ENCODE results near the gene PIGU. TPM values are rescaled to one million over a fixed set of nuclear protein-coding genes. Genes with fewer than 3 reads are reported as not detected.

Gene PIGU
- total RNA-seq, 1 experiment from 2014 or later, result 25.1 TPM

DNA sequence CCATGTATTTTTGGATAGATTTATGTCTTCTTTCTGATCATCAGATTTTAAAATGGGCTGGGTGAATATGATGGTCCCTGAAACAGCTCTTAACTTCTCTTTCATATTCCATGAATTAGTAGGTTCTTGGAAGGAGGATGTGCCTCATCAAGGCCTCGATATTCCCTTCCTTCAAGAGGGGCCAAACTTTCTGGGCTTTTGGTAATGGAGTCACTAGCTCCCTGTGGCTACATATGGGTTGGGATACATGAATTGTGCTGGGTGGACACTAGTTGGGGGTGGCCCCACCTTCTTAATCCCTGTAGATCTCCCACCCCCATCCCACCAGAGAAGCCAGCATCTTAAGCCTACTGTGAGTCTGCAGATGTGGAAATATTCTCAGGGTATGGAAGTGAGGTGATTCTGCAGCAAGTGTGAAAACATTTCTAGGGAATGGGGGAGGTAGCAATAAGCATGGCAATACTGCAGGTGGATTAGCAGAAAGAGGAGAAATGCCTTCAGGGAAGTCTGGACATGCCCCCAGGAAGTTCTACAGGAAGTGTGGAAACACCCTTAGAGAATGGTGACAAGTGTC, 29.5 kb upstream of the PIGU start:
- H3K27ac ChIP-seq (ENCODE audit: low read depth, low read length), result no peak overlapping the region
- POLR2A ChIA-PET, result interaction anchor here (0.6 to 1.2 kb wide), 2 partner anchors 155 to 201 kb away, joined by 3 read pairs; no protein-coding TSS in a partner anchor

More for the DNA sequence above, 29.5 kb upstream of the PIGU start:
- RAD21 ChIA-PET (ENCODE audit: low non-redundant PET in 1 of 2, low total read pairs in 2 of 2, uncharacterized antibody in 2 of 2, unreplicated experiment in 2 of 2), result interaction anchor here in 1 of 2 experiments (1.3 kb wide), 1 partner anchor 394 kb away, joined by 3 read pairs; no protein-coding TSS in a partner anchor
- no peaks in the 10 kb centered on the region for H3K9me3 ChIP-seq (ENCODE audit: control insufficient read depth in 1 of 2, insufficient read depth in 1 of 2, low read depth in 1 of 2, low read length in 2 of 2)
- no peaks in the 10 kb centered on the region for H4K20me1 ChIP-seq (ENCODE audit: insufficient read depth)
- H2AFZ ChIP-seq (ENCODE audit: low read depth, low read length, poor library complexity, severe bottlenecking), result no peak overlapping the region
- H3K9me2 ChIP-seq (ENCODE audit: insufficient read depth), result no peaks in the 10 kb centered on the region
- BruUV-seq (replicated peaks), result no TSS peak
- H3K4me3 ChIP-seq (replicated peaks in 1 of 2; ENCODE audit: low read depth in 1 of 2, low read length in 2 of 2), result no peak overlapping the region
- no peak overlapping the region for H3K9ac ChIP-seq (ENCODE audit: low read length)
- no peaks in the 10 kb centered on the region for H3K27me3 ChIP-seq (ENCODE audit: insufficient read depth, low read length)
- CTCF ChIA-PET, result interaction anchor here (1.5 to 1.8 kb wide), 4 partner anchors 143 to 516 kb away, joined by 4 to 5 read pairs (median 5); no protein-coding TSS in a partner anchor
- TF ChIP-seq SRF (IDR thresholded peaks at IDR 0.05; ENCODE audit: low read depth), result no peak
- no peak for TF ChIP-seq FOSL1 (IDR thresholded peaks at IDR 0.05; ENCODE audit: low read depth)
- TF ChIP-seq EGR1 (IDR thresholded peaks at IDR 0.05; ENCODE audit: low read depth), result no peak
- TF ChIP-seq CEBPB (IDR thresholded peaks at IDR 0.05; ENCODE audit: low read depth), result no peak
- no peak for TF ChIP-seq SIN3A (IDR thresholded peaks at IDR 0.05; ENCODE audit: low read depth)
- no peak for TF ChIP-seq ELF1 (IDR thresholded peaks at IDR 0.05; ENCODE audit: borderline replicate concordance, low read depth)
- TF ChIP-seq RAD21 (IDR thresholded peaks at IDR 0.05; ENCODE audit: low read depth), result no peak
- TF ChIP-seq SP1 (IDR thresholded peaks at IDR 0.05; ENCODE audit: low read depth), result no peak
- TF ChIP-seq, protein P1, sequence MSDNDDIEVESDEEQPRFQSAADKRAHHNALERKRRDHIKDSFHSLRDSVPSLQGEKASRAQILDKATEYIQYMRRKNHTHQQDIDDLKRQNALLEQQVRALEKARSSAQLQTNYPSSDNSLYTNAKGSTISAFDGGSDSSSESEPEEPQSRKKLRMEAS (IDR thresholded peaks at IDR 0.05), result no peak
- TF ChIP-seq, protein P2, sequence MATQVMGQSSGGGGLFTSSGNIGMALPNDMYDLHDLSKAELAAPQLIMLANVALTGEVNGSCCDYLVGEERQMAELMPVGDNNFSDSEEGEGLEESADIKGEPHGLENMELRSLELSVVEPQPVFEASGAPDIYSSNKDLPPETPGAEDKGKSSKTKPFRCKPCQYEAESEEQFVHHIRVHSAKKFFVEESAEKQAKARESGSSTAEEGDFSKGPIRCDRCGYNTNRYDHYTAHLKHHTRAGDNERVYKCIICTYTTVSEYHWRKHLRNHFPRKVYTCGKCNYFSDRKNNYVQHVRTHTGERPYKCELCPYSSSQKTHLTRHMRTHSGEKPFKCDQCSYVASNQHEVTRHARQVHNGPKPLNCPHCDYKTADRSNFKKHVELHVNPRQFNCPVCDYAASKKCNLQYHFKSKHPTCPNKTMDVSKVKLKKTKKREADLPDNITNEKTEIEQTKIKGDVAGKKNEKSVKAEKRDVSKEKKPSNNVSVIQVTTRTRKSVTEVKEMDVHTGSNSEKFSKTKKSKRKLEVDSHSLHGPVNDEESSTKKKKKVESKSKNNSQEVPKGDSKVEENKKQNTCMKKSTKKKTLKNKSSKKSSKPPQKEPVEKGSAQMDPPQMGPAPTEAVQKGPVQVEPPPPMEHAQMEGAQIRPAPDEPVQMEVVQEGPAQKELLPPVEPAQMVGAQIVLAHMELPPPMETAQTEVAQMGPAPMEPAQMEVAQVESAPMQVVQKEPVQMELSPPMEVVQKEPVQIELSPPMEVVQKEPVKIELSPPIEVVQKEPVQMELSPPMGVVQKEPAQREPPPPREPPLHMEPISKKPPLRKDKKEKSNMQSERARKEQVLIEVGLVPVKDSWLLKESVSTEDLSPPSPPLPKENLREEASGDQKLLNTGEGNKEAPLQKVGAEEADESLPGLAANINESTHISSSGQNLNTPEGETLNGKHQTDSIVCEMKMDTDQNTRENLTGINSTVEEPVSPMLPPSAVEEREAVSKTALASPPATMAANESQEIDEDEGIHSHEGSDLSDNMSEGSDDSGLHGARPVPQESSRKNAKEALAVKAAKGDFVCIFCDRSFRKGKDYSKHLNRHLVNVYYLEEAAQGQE (IDR thresholded peaks at IDR 0.05; ENCODE audit: low read depth), result no peak
- intact Hi-C loops (cut with micrococcal nuclease), result loop anchor here (5.0 kb wide), 1 partner anchor 394 kb away; no protein-coding TSS in a partner anchor
- no peak overlapping the region for H3K4me2 ChIP-seq (ENCODE audit: low read length)
- ATAC-seq (no peak), DNase-seq (ENCODE audit: low read depth, low spot score) (no peak)
- no peaks in the 10 kb centered on the region for H3K79me2 ChIP-seq (ENCODE audit: insufficient read depth, low read length)
- peaks cover 25 to 49% of the 10 kb centered on the region in 2 experiments for H3K4me1 ChIP-seq (ENCODE audit: control insufficient read depth in 1 of 2, insufficient read depth in 2 of 2, low read length in 2 of 2)
- H3K36me3 ChIP-seq (ENCODE audit: control insufficient read depth in 1 of 2, insufficient read depth in 2 of 2, low read length in 2 of 2), result no peaks in the 10 kb centered on the region
